ENCODE results near the gene DNAL4.

Gene DNAL4

DNA sequence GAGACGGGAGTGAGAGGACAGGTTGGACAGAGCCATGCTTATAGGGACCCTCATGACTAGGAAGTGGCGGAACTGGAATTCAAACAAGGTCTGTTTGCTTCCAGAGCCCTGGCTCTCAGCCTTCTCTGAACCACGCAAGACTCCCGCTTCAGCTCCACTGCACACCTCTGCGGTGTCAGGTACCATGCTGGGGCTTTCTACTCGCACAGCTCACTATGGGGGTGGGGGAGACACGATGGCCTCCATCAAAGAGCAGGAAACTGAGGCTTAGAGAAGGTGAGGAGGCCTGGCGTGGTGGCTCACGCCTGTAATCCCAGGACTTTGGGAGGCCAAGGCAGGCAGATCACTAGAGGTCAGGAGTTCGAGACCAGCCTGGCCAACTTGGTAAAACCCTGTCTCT lies 52.4 kb downstream of the DNAL4 start:
- H3K4me3 ChIP-seq (ENCODE audit: low read depth, low read length): no peak overlapping the region
- TF ChIP-seq, protein P1, sequence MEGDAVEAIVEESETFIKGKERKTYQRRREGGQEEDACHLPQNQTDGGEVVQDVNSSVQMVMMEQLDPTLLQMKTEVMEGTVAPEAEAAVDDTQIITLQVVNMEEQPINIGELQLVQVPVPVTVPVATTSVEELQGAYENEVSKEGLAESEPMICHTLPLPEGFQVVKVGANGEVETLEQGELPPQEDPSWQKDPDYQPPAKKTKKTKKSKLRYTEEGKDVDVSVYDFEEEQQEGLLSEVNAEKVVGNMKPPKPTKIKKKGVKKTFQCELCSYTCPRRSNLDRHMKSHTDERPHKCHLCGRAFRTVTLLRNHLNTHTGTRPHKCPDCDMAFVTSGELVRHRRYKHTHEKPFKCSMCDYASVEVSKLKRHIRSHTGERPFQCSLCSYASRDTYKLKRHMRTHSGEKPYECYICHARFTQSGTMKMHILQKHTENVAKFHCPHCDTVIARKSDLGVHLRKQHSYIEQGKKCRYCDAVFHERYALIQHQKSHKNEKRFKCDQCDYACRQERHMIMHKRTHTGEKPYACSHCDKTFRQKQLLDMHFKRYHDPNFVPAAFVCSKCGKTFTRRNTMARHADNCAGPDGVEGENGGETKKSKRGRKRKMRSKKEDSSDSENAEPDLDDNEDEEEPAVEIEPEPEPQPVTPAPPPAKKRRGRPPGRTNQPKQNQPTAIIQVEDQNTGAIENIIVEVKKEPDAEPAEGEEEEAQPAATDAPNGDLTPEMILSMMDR (IDR thresholded peaks at IDR 0.05; ENCODE audit: borderline replicate concordance, insufficient read depth, low read depth, low read length): no peak

DNA sequence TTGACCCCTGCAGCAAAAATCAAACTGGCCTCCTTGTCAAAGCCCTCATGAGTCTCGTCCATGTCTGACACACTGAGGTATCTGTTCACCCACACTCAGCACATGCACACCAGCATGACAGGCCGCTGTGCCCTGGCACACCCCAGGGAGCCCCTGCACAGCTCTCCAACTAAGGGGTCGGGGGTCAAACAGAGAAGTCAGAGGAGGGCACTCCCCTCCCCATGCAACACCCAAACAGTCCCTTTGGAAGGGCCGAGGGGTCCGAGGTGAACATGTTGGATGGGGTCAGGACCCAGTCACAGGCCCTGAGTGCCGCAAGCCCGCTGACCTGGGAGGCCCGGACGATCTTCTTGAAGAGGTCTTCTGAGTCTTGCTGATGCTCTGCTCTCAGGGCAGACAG lies 52.8 kb downstream of the DNAL4 start:
- H3K4me3 ChIP-seq (ENCODE audit: low read depth, low read length): no peak overlapping the region
- TF ChIP-seq, protein P1 (IDR thresholded peaks at IDR 0.05; ENCODE audit: borderline replicate concordance, insufficient read depth, low read depth, low read length): no peak

DNA sequence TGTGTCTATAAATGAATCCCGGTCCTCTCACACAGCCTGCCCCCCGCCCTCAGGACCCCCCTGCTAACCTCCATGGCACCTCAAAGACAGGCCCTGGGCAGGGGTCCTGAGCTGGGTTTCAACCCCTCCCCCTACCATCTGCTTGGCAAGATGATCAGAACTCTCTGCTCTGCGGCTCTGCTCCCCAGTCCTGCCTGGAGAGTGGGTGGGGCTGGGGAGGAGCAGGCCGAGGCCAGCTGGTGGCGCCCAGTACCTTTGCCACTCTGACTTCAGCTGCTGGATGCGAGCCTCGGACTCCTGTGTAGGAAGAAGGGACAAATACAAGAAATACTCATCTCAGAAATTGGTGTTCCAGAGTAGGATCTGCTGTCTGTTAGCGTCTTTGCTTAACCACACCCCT lies 53.2 kb downstream of the DNAL4 start:
- H3K4me3 ChIP-seq (ENCODE audit: low read depth, low read length): no peak overlapping the region
- TF ChIP-seq, protein P1 (IDR thresholded peaks at IDR 0.05; ENCODE audit: borderline replicate concordance, insufficient read depth, low read depth, low read length): no peak

DNA sequence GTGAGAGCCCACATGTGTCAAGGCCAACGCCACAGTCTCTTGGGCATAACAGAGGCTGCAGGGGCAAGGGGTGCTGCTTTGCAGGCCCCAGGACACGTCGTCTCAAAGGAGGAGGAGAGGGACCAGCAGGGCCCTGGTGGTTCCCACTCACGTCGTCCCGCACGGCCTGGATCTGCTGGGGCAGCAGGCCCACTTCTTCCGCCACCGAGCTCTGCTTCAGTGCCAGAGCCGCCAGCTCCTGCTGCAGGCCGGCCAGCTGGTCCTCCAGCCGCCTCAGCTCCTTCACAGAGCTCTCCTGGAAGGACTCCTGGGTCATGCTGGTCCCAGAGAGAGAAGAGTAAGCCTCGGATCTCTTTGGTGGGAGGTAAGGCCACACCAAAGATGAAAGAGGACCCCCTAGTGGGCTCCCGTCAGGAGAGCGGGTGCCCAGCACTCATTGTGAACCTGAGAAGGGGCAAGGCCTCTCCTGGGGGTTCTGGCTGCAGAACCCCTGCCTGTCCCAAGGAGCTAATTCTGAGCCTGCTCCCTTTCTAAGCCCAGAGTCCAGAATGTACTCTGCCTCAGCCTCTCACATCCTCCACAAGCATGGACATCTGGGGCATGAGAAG lies 53.7 kb downstream of the DNAL4 start:
- TF ChIP-seq, protein P1 (IDR thresholded peaks at IDR 0.05; ENCODE audit: borderline replicate concordance, insufficient read depth, low read depth, low read length): no peak
- no peak overlapping the region for H3K4me3 ChIP-seq (ENCODE audit: low read depth, low read length)

DNA sequence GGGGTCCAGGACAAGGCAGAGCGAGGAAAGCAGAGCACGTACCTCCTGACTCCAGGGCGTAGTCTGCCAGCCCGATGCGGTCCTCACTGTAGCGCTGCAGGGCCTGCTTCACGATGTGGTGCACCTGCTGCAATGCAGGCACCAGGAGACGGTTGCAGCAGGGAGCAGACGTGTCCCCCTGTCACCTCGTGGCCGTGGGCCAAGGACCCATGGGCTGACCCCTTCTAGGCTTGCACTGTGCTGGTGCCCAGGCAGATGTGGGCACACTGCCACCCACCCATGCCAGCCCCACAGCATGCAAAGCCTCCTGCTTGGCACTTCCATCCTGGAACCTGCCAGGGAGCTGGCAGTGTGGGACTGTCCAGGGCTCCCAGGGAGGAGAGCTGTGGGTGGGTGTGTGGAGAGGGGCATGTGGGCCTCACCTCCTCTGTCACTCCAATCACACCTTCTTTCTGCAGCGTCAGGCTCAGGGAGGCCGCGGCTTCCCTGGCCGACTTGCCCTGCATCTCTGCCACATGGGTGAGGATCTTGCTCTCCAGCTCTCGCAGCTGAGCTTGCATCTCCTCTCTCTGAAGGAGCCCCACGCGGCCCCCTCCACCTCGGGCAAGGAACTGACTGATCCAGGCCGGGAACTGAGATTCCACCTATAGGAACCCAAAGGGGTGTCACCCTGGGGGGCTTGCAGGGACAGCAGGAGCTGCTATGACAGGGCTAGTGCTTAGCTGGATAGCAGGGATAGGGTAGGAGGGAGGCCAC lies 54.5 kb downstream of the DNAL4 start:
- no peak overlapping the region for H3K4me3 ChIP-seq (ENCODE audit: low read depth, low read length)
- TF ChIP-seq, protein P1 (IDR thresholded peaks at IDR 0.05; ENCODE audit: borderline replicate concordance, insufficient read depth, low read depth, low read length): no peak

DNA sequence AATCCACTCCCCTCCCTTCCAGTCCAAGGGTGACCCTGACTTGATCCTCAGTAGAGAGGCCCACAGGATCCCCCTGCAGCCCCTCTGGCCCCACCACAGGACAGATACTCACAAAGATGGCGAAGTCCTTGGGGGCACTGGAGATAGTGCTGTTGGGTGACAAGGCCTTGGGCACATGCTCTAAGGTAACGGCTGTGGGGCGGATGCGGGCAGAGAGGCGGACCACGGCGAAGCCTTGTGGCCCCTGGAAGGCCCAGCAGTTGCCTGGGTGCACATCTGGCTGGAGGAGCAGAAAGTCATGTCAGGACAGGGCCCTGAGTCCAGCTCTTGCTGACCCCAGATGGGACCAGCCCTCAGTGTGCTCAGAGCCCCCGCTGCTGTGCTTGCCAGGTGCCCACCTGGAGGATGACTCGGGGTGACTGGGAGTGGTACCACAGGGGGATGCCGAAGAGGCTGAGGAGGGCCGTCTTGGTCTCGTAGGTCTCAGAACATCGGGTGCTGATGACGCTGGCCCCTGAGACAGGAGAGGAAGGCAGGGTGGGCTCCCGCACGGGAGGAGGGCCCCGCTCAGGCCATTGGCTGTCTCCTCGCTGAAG lies 55.4 kb downstream of the DNAL4 start:
- no peak overlapping the region for H3K4me3 ChIP-seq (ENCODE audit: low read depth, low read length)
- TF ChIP-seq, protein P1 (IDR thresholded peaks at IDR 0.05; ENCODE audit: borderline replicate concordance, insufficient read depth, low read depth, low read length): no peak
